ENCODE results near the gene CDC14A. TPM values are rescaled to one million over a fixed set of nuclear protein-coding genes. Genes with fewer than 3 reads are reported as not detected.

CDC14A gene
- total and polyA plus RNA-seq, 2 donors (not counting 3 experiments of a cell fraction or from before 2014, with no cell fraction given) = 3.4 to 13.9 TPM

DNA sequence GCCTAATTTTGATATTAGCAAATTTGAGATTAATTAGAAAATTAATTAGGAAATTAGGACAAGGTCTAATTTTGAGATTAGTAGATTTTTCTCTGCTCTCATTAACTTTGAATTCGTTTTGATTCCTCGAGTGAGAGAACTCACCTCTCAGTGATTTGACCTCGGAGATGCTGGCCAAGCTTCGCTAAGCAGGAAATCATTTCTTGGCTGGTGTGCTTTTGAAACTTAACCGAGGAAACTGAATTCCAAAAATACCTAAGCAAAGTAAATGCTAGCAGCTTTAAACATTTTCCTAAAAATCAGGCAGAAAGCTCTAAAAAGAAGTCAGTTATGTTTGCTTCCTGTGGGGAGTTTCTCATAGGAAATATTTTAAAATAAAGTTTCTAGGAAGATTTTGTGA, 34.9 kb downstream of the CDC14A start:
- Histone ChIP-seq H3K9ac (replicated peaks; ENCODE audit: extremely low read depth, insufficient read depth, low read length) (peak overlapping the region; percentile 38), H3K27ac (ENCODE audit: insufficient read depth, low read depth, low read length) (peak overlapping the region; percentile 47), H3K9me3 (replicated peaks; ENCODE audit: control insufficient read depth, insufficient read depth, low read length) (no peaks in the 10 kb centered on the region), H3K4me1 (ENCODE audit: control insufficient read depth, extremely low read depth, insufficient read depth, low read length) (peaks cover 14% of the 10 kb centered on the region), H3K36me3 (ENCODE audit: control insufficient read depth in 2 of 2, extremely low read depth in 1 of 2, insufficient read depth in 2 of 2, low read length in 2 of 2) (peaks cover 4 to 6% of the 10 kb centered on the region in 2 experiments), H3K4me2 (ENCODE audit: insufficient read depth, low read length) (peak overlapping the region; percentile 86), H3K9me1 (replicated peaks; ENCODE audit: control insufficient read depth, extremely low read depth, insufficient read depth, low read length) (no peaks in the 10 kb centered on the region), H3K27me3 (ENCODE audit: control insufficient read depth in 2 of 2, insufficient read depth in 2 of 2, low read length in 2 of 2) (no peaks in the 10 kb centered on the region), H2AFZ (ENCODE audit: low read depth, low read length) (peak overlapping the region; percentile 60), H4K20me1 (replicated peaks; ENCODE audit: control insufficient read depth, extremely low read depth, insufficient read depth, low read length) (no peaks in the 10 kb centered on the region), H3K79me2 (ENCODE audit: control insufficient read depth, insufficient read depth, low read length) (no peaks in the 10 kb centered on the region), H3K4me3 (replicated peaks in 1 of 3; ENCODE audit: insufficient read depth in 1 of 3, low read depth in 1 of 3, low read length in 3 of 3) (peak overlapping the region in 1 of 3 experiments; percentile 37)
- CTCF ChIA-PET = interaction anchor here (0.9 to 2.2 kb wide), 3 partner anchors 18 to 72 kb away, joined by 3 to 6 read pairs (median 5); no protein-coding TSS in a partner anchor
- dilution Hi-C loops (cut with MboI; ENCODE audit: extremely low pct_ligation_motif_present, low sequenced_read_pairs) (no loop called here), intact Hi-C loops (cut with micrococcal nuclease) (no loop called here)
- TF ChIP-seq JUN (IDR thresholded peaks at IDR 0.05; ENCODE audit: borderline replicate concordance, insufficient read depth, insufficient read length, low read depth) = no peak
- POLR2A ChIA-PET = no interaction called here
- no TSS peak for BruUV-seq (replicated peaks)
- FAIRE-seq (peak; percentile 74), DNase-seq (ENCODE audit: low read depth, low spot score) (peak; percentile 52)

GRCh38 chr1:100387657-100388350, 35.5 kb downstream of the CDC14A start:
- Histone ChIP-seq H3K27ac (ENCODE audit: insufficient read depth, low read depth, low read length) (no peak overlapping the region), H3K79me2 (ENCODE audit: control insufficient read depth, insufficient read depth, low read length) (no peaks in the 10 kb centered on the region), H3K9me3 (replicated peaks; ENCODE audit: control insufficient read depth, insufficient read depth, low read length) (no peaks in the 10 kb centered on the region), H3K27me3 (ENCODE audit: control insufficient read depth in 2 of 2, insufficient read depth in 2 of 2, low read length in 2 of 2) (no peaks in the 10 kb centered on the region), H3K4me2 (ENCODE audit: insufficient read depth, low read length) (peak overlapping the region; percentile 86), H3K36me3 (ENCODE audit: control insufficient read depth in 2 of 2, extremely low read depth in 1 of 2, insufficient read depth in 2 of 2, low read length in 2 of 2) (peaks cover 4 to 6% of the 10 kb centered on the region in 2 experiments), H3K9ac (replicated peaks; ENCODE audit: extremely low read depth, insufficient read depth, low read length) (no peak overlapping the region), H3K4me1 (ENCODE audit: control insufficient read depth, extremely low read depth, insufficient read depth, low read length) (peaks cover 14% of the 10 kb centered on the region), H4K20me1 (replicated peaks; ENCODE audit: control insufficient read depth, extremely low read depth, insufficient read depth, low read length) (no peaks in the 10 kb centered on the region), H3K4me3 (replicated peaks in 1 of 3; ENCODE audit: insufficient read depth in 1 of 3, low read depth in 1 of 3, low read length in 3 of 3) (peak overlapping the region in 1 of 3 experiments; percentile 37), H3K9me1 (replicated peaks; ENCODE audit: control insufficient read depth, extremely low read depth, insufficient read depth, low read length) (no peaks in the 10 kb centered on the region), H2AFZ (ENCODE audit: low read depth, low read length) (peak overlapping the region; percentile 6)
- DNase-seq (ENCODE audit: low read depth, low spot score) (peak; percentile 30), FAIRE-seq (no peak)
- POLR2A ChIA-PET = no interaction called here
- dilution Hi-C loops (cut with MboI; ENCODE audit: extremely low pct_ligation_motif_present, low sequenced_read_pairs) (no loop called here), intact Hi-C loops (cut with micrococcal nuclease) (no loop called here)
- TF ChIP-seq GATA2 (IDR thresholded peaks at IDR 0.05; ENCODE audit: insufficient read depth, insufficient read length, low read depth, low read length) = no peak
- no peak for TF ChIP-seq CTCF (IDR thresholded peaks at IDR 0.05; ENCODE audit: extremely low read depth in 1 of 2, insufficient read depth in 1 of 2, low read depth in 1 of 2, low read length in 2 of 2)
- TF ChIP-seq, protein P1, sequence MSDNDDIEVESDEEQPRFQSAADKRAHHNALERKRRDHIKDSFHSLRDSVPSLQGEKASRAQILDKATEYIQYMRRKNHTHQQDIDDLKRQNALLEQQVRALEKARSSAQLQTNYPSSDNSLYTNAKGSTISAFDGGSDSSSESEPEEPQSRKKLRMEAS (IDR thresholded peaks at IDR 0.05; ENCODE audit: insufficient read depth, insufficient read length) = no peak
- TF ChIP-seq FOS (IDR thresholded peaks at IDR 0.05; ENCODE audit: borderline replicate concordance, insufficient read depth, low read length) = no peak
- TF ChIP-seq POLR2AphosphoS5 (IDR thresholded peaks at IDR 0.05; ENCODE audit: insufficient read depth, low read depth, low read length) = no peak
- no peak for TF ChIP-seq EZH2 (IDR thresholded peaks at IDR 0.05; ENCODE audit: borderline replicate concordance, low read depth, low read length, severe bottlenecking)
- TF ChIP-seq MYC (IDR thresholded peaks at IDR 0.05; ENCODE audit: low read depth, low read length) = no peak
- TF ChIP-seq POLR2A (IDR thresholded peaks at IDR 0.05; ENCODE audit: low read depth, low read length) = no peak
- no peak for TF ChIP-seq JUN (IDR thresholded peaks at IDR 0.05; ENCODE audit: borderline replicate concordance, insufficient read depth, insufficient read length, low read depth)
- CTCF ChIA-PET = interaction anchor here (0.9 to 2.2 kb wide), 3 partner anchors 17 to 71 kb away, joined by 3 to 6 read pairs (median 5); no protein-coding TSS in a partner anchor
- BruUV-seq (replicated peaks) = no TSS peak

All from endothelial cell of umbilical vein (primary cell).